Endothelial cell of umbilical vein (primary cell): ENCODE data around the gene PLD2. TPM values are rescaled to one million over a fixed set of nuclear protein-coding genes. Genes with fewer than 3 reads are reported as not detected.

ENCODE experiments used
- BruUV-seq: library from RNA; stranded (reverse); fragments of 400-500 nt; replicated peaks from 2 replicates; lab custom pipeline; 2021; lab: Mats Ljungman, UMichigan
- CTCF ChIA-PET: fragments of 300-600, 350-600 bp; sonication (Branson Sonifier 250); formaldehyde crosslinking; loops from one replicate; lab custom pipeline; 2021; ENCODE audit warnings: antibody characterized with exemption, inconsistent platforms; lab: Charles Lee
- POLR2A ChIA-PET: fragments of 300-600, 350-600 bp; sonication (Branson Sonifier 250); formaldehyde crosslinking; loops from one replicate; lab custom pipeline; 2021; ENCODE audit warnings: antibody characterized with exemption, inconsistent platforms; lab: Charles Lee
- DNase-seq: peaks from one replicate; pipeline ENCODE4 v3.0.0-alpha.2; 2011; ENCODE audit warnings: low read depth, low spot score
- FAIRE-seq: peaks from 2 replicates; lab custom pipeline; 2011; peaks lifted over from hg19 to GRCh38; lab: Jason Lieb, UNC
- H2AFZ ChIP-seq: 2 replicates; pipeline ENCODE4 v1.6.0; 2012; ENCODE audit warnings: low read depth, low read length, control low read depth, inconsistent platforms
- H3K27ac ChIP-seq: 2 replicates; pipeline ENCODE4 v1.5.1; 2011; ENCODE audit warnings: low read depth, mild to moderate bottlenecking, control low read depth, low read length, moderate library complexity; ENCODE audit not compliant: insufficient read depth
- H3K27me3 ChIP-seq, 2 experiments: 2 replicates each; pipeline versions ENCODE4 v1.6.0 to v1.6.1; 2011; ENCODE audit warnings: low read length in 2 of 2, mixed read lengths in 1 of 2; ENCODE audit not compliant: control insufficient read depth in 2 of 2, insufficient read depth in 2 of 2
- H3K36me3 ChIP-seq, 2 experiments: 2 replicates in 1 of 2; 3 replicates in 1 of 2; pipeline ENCODE4 v1.5.1; 2011; ENCODE audit warnings: low read length in 2 of 2, mild to moderate bottlenecking in 1 of 2, moderate library complexity in 1 of 2; ENCODE audit not compliant: control insufficient read depth in 2 of 2, insufficient read depth in 2 of 2; ENCODE audit errors: extremely low read depth in 1 of 2
- H3K4me1 ChIP-seq: 3 replicates; pipeline ENCODE4 v1.5.1; 2011; ENCODE audit warnings: mild to moderate bottlenecking, low read length; ENCODE audit not compliant: control insufficient read depth, insufficient read depth; ENCODE audit errors: extremely low read depth
- H3K4me2 ChIP-seq: 2 replicates; pipeline ENCODE4 v1.6.1; 2011; ENCODE audit warnings: low read length, control low read depth, mixed read lengths; ENCODE audit not compliant: insufficient read depth
- H3K4me3 ChIP-seq, 3 experiments: fragments of 200-600 bp in 1 of 3; sonication (generic), shearing (Covaris generic) in 1 of 3; replicated peaks in 1 of 3; 2 replicates each; pipeline ENCODE4 v1.5.1; 2011 to 2016; ENCODE audit warnings: control low read depth in 3 of 3, low read length in 3 of 3, mild to moderate bottlenecking in 2 of 3, inconsistent platforms in 1 of 3, low read depth in 1 of 3, moderate library complexity in 1 of 3; ENCODE audit not compliant: insufficient read depth in 1 of 3
- H3K79me2 ChIP-seq: 2 replicates; pipeline ENCODE4 v1.6.0; 2012; ENCODE audit warnings: low read length, inconsistent platforms; ENCODE audit not compliant: control insufficient read depth, insufficient read depth
- H3K9ac ChIP-seq: replicated peaks from 2 replicates; pipeline ENCODE3; 2011; ENCODE audit warnings: low read length, control low read depth; ENCODE audit not compliant: insufficient read depth; ENCODE audit errors: extremely low read depth
- H3K9me1 ChIP-seq: replicated peaks from 3 replicates; pipeline ENCODE4 v1.6.0; 2011; ENCODE audit warnings: mild to moderate bottlenecking, low read length; ENCODE audit not compliant: control insufficient read depth, insufficient read depth; ENCODE audit errors: extremely low read depth
- H3K9me3 ChIP-seq: replicated peaks from 2 replicates; pipeline ENCODE4 v1.5.1; 2012; ENCODE audit warnings: low read length, inconsistent platforms; ENCODE audit not compliant: control insufficient read depth, insufficient read depth
- H4K20me1 ChIP-seq: replicated peaks from 2 replicates; pipeline ENCODE3; 2011; ENCODE audit warnings: mild to moderate bottlenecking, low read length; ENCODE audit not compliant: control insufficient read depth, insufficient read depth; ENCODE audit errors: extremely low read depth
- EZH2 ChIP-seq: IDR thresholded peaks from 2 replicates; pipeline ENCODE4 v1.6.1; 2012; ENCODE audit warnings: borderline replicate concordance, low read depth, mild to moderate bottlenecking, moderate library complexity, low read length, inconsistent platforms; ENCODE audit not compliant: severe bottlenecking
- FOS ChIP-seq: IDR thresholded peaks from 2 replicates; pipeline ENCODE4 v1.6.1; 2011; ENCODE audit warnings: mild to moderate bottlenecking, low read length, moderate library complexity, borderline replicate concordance; ENCODE audit not compliant: insufficient read depth
- GATA2 ChIP-seq: IDR thresholded peaks from 2 replicates; pipeline ENCODE4 v1.7.0; 2011; ENCODE audit warnings: low read depth, mild to moderate bottlenecking, moderate library complexity, mixed read lengths, low read length; ENCODE audit not compliant: insufficient read length, insufficient read depth
- JUN ChIP-seq: IDR thresholded peaks from 2 replicates; pipeline ENCODE4 v1.6.1; 2011; ENCODE audit warnings: borderline replicate concordance, low read depth; ENCODE audit not compliant: insufficient read length, insufficient read depth
- MYC ChIP-seq: IDR thresholded peaks from one replicate; pipeline ENCODE4 v1.6.1; 2011; ENCODE audit warnings: mild to moderate bottlenecking, low read depth, low read length
- POLR2A ChIP-seq: IDR thresholded peaks from 2 replicates; pipeline ENCODE4 v1.6.1; 2012; ENCODE audit warnings: low read depth, mild to moderate bottlenecking, control low read depth, low read length
- POLR2AphosphoS5 ChIP-seq: IDR thresholded peaks from 2 replicates; pipeline ENCODE4 v1.6.1; 2012; ENCODE audit warnings: low read depth, mild to moderate bottlenecking, control low read depth, low read length, moderate library complexity; ENCODE audit not compliant: insufficient read depth
- dilution Hi-C: fragments of 300-500 bp; cut with MboI; formaldehyde crosslinking; loops from one replicate; pipeline ENCODE4 v1.15.0; 2019; ENCODE audit warnings: low sequenced_read_pairs; ENCODE audit not compliant: extremely low pct_ligation_motif_present
- intact Hi-C: fragments of 100-400 bp; cut with micrococcal nuclease; formaldehyde crosslinking; loops from one replicate; pipeline ENCODE4 v1.10.0; 2022
- polyA plus RNA-seq, 4 experiments: library from polyadenylated mRNA; depleted of rRNA in 3 of 4; stranded (reverse) in 3 of 4; unstranded in 1 of 4; fragments of >200 nt; gene quantifications; 2 replicates each; pipeline versions ENCODE4 v1.2.1 to v1.2.3, GENCODE V29; 2011 to 2012; ENCODE audit warnings: missing spikeins in 1 of 4
- total RNA-seq: library from RNA; stranded (reverse); gene quantifications from 2 replicates; pipeline ENCODE4 v1.2.3, GENCODE V29; 2021
- TF ChIP-seq, protein P1 (sequence below): IDR thresholded peaks from 2 replicates; pipeline ENCODE4 v1.6.1; 2011; ENCODE audit not compliant: insufficient read depth, insufficient read length
- TF ChIP-seq, protein P2 (sequence below), 2 donors: IDR thresholded peaks; 1 replicate in 1 of 2; 2 replicates in 1 of 2; pipeline ENCODE4 v1.5.1; 2011; ENCODE audit warnings: low read length in 2 of 2, mild to moderate bottlenecking in 2 of 2, moderate library complexity in 2 of 2, control low read depth in 1 of 2, inconsistent platforms in 1 of 2, low read depth in 1 of 2; ENCODE audit not compliant: insufficient read depth in 1 of 2; ENCODE audit errors: extremely low read depth in 1 of 2

Gene PLD2
- total and polyA plus RNA-seq, 2 donors (not counting 3 experiments of a cell fraction or from before 2014, with no cell fraction given): 52.3 to 54.7 TPM

DNA sequence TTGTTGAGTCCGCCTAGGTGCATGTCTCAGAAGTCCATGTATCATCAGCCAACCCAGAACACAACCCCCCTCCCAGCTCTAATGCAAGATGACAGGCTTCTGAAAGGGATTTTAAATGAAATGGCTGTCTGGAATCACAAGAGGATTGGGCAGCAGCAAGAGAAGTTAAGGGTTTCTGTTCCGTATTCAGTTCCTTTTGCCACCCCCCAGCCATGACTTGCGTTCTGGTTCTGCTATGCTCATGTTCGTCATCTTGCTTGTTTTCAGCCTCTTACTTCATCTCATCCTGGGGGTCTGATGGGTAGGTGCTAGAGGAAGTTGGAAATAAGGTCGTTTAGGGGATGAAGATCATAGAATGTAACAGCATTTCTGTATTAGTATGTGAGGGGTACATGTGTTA is 38.2 kb downstream of the PLD2 start:
- H3K9ac ChIP-seq: no peak overlapping the region
- peaks cover 44% of the 10 kb centered on the region for H3K79me2 ChIP-seq
- H2AFZ ChIP-seq: no peak overlapping the region
- no peaks in the 10 kb centered on the region for H3K27me3 ChIP-seq
- H3K27ac ChIP-seq: no peak overlapping the region
- peaks cover 0 to 2% of the 10 kb centered on the region in 2 experiments for H3K36me3 ChIP-seq
- ChIA-PET POLR2A (no interaction called here), CTCF (interaction anchor here (2.0 kb wide), 1 partner anchor 36 kb away, joined by 4 read pairs; no protein-coding TSS in a partner anchor)
- DNase-seq: no peak
- H3K4me1 ChIP-seq: peaks cover 4% of the 10 kb centered on the region
- BruUV-seq: no TSS peak
- TF ChIP-seq GATA2 (no peak), JUN (no peak), POLR2A (no peak), POLR2AphosphoS5 (no peak), FOS (no peak), EZH2 (no peak), MYC (no peak)
- TF ChIP-seq, protein P1, sequence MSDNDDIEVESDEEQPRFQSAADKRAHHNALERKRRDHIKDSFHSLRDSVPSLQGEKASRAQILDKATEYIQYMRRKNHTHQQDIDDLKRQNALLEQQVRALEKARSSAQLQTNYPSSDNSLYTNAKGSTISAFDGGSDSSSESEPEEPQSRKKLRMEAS: no peak
- TF ChIP-seq, protein P2, sequence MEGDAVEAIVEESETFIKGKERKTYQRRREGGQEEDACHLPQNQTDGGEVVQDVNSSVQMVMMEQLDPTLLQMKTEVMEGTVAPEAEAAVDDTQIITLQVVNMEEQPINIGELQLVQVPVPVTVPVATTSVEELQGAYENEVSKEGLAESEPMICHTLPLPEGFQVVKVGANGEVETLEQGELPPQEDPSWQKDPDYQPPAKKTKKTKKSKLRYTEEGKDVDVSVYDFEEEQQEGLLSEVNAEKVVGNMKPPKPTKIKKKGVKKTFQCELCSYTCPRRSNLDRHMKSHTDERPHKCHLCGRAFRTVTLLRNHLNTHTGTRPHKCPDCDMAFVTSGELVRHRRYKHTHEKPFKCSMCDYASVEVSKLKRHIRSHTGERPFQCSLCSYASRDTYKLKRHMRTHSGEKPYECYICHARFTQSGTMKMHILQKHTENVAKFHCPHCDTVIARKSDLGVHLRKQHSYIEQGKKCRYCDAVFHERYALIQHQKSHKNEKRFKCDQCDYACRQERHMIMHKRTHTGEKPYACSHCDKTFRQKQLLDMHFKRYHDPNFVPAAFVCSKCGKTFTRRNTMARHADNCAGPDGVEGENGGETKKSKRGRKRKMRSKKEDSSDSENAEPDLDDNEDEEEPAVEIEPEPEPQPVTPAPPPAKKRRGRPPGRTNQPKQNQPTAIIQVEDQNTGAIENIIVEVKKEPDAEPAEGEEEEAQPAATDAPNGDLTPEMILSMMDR (IDR thresholded peaks at IDR 0.05; ENCODE audit: extremely low read depth in 1 of 2, insufficient read depth in 1 of 2, low read depth in 1 of 2, low read length in 2 of 2): no peak
- FAIRE-seq: peak; percentile 12
- H4K20me1 ChIP-seq: no peaks in the 10 kb centered on the region
- no peaks in the 10 kb centered on the region for H3K9me1 ChIP-seq
- no peak overlapping the region for H3K4me2 ChIP-seq
- dilution Hi-C loops: no loop called here
- no peaks in the 10 kb centered on the region for H3K9me3 ChIP-seq
- H3K4me3 ChIP-seq: no peak overlapping the region
- intact Hi-C loops: no loop called here
